ENCODE measurements around the gene GANAB.

Gene GANAB

DNA sequence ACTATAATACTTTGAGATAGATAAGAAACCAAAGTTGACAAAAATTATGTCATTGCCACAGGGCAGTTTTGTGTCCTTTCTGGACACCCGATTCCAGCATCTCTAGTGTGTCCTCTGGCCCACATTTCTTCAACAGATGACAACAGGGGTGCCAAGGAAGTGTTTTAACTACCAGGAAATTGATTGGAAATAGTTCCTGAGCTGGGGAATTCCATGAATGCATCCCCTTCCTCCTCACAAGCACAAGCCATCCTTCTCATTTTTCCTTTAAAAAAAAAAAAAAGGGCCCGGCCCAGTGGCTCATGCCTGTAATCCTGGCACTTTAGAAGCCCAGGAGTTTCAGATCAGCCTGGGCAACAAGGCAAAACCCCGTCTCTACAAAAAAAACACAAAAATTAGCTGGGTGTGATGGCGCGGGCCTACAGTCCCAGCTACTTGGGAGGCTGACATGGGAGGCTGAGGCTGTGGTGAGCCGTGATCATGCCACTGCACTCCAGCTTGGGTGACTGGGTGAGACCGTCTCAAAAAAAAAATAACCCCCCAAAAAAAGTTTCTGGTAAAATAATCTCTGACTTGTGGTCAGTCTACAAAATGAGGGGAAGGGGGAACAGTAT, 23.8 kb downstream of the GANAB start:
- no peak for ATAC-seq
- TF ChIP-seq, protein P1, sequence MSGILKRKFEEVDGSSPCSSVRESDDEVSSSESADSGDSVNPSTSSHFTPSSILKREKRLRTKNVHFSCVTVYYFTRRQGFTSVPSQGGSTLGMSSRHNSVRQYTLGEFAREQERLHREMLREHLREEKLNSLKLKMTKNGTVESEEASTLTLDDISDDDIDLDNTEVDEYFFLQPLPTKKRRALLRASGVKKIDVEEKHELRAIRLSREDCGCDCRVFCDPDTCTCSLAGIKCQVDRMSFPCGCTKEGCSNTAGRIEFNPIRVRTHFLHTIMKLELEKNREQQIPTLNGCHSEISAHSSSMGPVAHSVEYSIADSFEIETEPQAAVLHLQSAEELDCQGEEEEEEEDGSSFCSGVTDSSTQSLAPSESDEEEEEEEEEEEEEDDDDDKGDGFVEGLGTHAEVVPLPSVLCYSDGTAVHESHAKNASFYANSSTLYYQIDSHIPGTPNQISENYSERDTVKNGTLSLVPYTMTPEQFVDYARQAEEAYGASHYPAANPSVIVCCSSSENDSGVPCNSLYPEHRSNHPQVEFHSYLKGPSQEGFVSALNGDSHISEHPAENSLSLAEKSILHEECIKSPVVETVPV (CRISPR knock-in tag; IDR thresholded peaks at IDR 0.05), result no peak
- TF ChIP-seq ZNF565 (CRISPR knock-in tag; conservative IDR thresholded peaks at IDR 0.05; ENCODE audit: low read depth), result no peak

DNA sequence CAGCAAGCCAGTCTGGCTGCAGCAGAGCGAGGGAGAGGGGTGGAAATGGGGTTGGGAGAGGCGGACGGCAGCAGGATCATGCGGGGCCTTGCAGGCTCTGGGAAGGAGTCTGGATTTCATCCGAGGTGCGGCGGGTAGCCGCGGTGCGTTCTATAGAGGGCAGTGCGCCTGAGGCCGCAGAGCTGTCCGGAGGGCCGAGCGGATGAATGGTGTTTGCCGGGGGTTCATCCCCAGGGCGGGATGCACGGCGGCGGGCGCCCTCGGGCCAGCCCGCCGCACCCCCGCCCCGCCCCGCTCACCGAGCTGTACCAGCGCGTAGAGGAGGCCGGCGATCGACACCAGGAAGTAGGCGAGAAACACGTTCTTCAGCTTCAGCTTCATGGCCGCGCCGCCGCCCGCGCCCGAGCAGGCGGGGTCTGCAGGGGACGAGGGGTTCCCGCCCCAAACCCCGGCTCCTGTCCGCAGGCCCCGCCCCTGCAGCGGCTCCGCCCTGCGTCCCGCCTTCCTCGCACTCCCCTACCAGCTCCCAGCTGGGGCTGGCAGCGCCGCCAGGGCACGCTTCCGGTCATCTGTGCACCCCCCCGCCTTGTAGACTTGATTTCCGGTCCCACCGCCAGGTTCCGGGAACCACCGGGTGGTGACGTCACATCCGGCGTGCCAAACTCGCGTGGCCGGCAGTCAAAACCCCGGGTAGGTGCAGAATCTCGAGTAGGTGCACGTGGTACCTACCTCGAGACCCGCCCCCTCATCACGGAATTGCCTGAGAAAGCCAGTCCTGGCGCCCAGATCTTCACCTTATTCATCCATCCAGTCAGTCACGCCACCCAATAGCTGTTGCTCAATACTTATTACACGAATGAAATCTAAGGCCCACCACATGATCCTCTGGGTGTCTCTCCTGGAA, 24.6 kb downstream of the GANAB start, which contains the start of gene B3GAT3:
TSS of gene B3GAT3 (minus strand) at position 420 of the 904 bp plus-strand sequence. CDS start at position 381, 39 bp downstream.
- TF ChIP-seq ISL1 (CRISPR knock-in tag; IDR thresholded peaks at IDR 0.05), result no peak
- TF ChIP-seq, protein P2, sequence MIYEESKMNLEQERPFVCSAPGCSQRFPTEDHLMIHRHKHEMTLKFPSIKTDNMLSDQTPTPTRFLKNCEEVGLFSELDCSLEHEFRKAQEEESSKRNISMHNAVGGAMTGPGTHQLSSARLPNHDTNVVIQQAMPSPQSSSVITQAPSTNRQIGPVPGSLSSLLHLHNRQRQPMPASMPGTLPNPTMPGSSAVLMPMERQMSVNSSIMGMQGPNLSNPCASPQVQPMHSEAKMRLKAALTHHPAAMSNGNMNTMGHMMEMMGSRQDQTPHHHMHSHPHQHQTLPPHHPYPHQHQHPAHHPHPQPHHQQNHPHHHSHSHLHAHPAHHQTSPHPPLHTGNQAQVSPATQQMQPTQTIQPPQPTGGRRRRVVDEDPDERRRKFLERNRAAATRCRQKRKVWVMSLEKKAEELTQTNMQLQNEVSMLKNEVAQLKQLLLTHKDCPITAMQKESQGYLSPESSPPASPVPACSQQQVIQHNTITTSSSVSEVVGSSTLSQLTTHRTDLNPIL (CRISPR knock-in tag; IDR thresholded peaks at IDR 0.05; ENCODE audit: low read depth), result no peak
- TF ChIP-seq ZFP3 (CRISPR knock-in tag; IDR thresholded peaks at IDR 0.05), result peak; percentile 78
- TF ChIP-seq PPARA (CRISPR knock-in tag; IDR thresholded peaks at IDR 0.05; ENCODE audit: borderline replicate concordance), result no peak
- no peak for TF ChIP-seq ARNTL (CRISPR knock-in tag; IDR thresholded peaks at IDR 0.05; ENCODE audit: borderline replicate concordance, low read depth)
- TF ChIP-seq BACH2 (CRISPR knock-in tag; IDR thresholded peaks at IDR 0.05; ENCODE audit: borderline replicate concordance), result no peak
- TF ChIP-seq GLIS3 (CRISPR knock-in tag; IDR thresholded peaks at IDR 0.05), result 0 out of 2 replicates have a peak, but pooled peaks have one; percentile 28
- TF ChIP-seq, protein P3, sequence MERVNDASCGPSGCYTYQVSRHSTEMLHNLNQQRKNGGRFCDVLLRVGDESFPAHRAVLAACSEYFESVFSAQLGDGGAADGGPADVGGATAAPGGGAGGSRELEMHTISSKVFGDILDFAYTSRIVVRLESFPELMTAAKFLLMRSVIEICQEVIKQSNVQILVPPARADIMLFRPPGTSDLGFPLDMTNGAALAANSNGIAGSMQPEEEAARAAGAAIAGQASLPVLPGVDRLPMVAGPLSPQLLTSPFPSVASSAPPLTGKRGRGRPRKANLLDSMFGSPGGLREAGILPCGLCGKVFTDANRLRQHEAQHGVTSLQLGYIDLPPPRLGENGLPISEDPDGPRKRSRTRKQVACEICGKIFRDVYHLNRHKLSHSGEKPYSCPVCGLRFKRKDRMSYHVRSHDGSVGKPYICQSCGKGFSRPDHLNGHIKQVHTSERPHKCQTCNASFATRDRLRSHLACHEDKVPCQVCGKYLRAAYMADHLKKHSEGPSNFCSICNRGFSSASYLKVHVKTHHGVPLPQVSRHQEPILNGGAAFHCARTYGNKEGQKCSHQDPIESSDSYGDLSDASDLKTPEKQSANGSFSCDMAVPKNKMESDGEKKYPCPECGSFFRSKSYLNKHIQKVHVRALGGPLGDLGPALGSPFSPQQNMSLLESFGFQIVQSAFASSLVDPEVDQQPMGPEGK (CRISPR knock-in tag; IDR thresholded peaks at IDR 0.05; ENCODE audit: borderline replicate concordance), result no peak
- TF ChIP-seq ESRRG (CRISPR knock-in tag; IDR thresholded peaks at IDR 0.05), result no peak
- TF ChIP-seq ZFP30 (CRISPR knock-in tag; IDR thresholded peaks at IDR 0.05), result no peak
- TF ChIP-seq, protein P1 (CRISPR knock-in tag; IDR thresholded peaks at IDR 0.05), result no peak
- no peak for TF ChIP-seq OSR1 (CRISPR knock-in tag; IDR thresholded peaks at IDR 0.05)
- no peak for TF ChIP-seq TCF4 (CRISPR knock-in tag; IDR thresholded peaks at IDR 0.05; ENCODE audit: borderline replicate concordance)
- 0 out of 2 replicates have a peak, but pooled peaks have one; percentile 56 for TF ChIP-seq SNAI2 (CRISPR knock-in tag; IDR thresholded peaks at IDR 0.05)
- TF ChIP-seq, protein P4, sequence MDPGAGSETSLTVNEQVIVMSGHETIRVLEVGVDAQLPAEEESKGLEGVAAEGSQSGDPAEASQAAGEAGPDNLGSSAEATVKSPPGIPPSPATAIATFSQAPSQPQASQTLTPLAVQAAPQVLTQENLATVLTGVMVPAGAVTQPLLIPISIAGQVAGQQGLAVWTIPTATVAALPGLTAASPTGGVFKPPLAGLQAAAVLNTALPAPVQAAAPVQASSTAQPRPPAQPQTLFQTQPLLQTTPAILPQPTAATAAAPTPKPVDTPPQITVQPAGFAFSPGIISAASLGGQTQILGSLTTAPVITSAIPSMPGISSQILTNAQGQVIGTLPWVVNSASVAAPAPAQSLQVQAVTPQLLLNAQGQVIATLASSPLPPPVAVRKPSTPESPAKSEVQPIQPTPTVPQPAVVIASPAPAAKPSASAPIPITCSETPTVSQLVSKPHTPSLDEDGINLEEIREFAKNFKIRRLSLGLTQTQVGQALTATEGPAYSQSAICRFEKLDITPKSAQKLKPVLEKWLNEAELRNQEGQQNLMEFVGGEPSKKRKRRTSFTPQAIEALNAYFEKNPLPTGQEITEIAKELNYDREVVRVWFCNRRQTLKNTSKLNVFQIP (CRISPR knock-in tag; IDR thresholded peaks at IDR 0.05; ENCODE audit: borderline replicate concordance, low read depth), result peak; percentile 36; the same call in 1 of the 2 replicates
- peak; percentile 92 for TF ChIP-seq CSDC2 (CRISPR knock-in tag; IDR thresholded peaks at IDR 0.05)
- no peak for TF ChIP-seq ZNF565 (CRISPR knock-in tag; conservative IDR thresholded peaks at IDR 0.05; ENCODE audit: low read depth)
- TF ChIP-seq ZNF8 (CRISPR knock-in tag; IDR thresholded peaks at IDR 0.05), result no peak
- TF ChIP-seq TOX (CRISPR knock-in tag; IDR thresholded peaks at IDR 0.05; ENCODE audit: borderline replicate concordance), result no peak
- no peak for TF ChIP-seq ZNF70 (CRISPR knock-in tag; IDR thresholded peaks at IDR 0.05)
- TF ChIP-seq, protein P5, sequence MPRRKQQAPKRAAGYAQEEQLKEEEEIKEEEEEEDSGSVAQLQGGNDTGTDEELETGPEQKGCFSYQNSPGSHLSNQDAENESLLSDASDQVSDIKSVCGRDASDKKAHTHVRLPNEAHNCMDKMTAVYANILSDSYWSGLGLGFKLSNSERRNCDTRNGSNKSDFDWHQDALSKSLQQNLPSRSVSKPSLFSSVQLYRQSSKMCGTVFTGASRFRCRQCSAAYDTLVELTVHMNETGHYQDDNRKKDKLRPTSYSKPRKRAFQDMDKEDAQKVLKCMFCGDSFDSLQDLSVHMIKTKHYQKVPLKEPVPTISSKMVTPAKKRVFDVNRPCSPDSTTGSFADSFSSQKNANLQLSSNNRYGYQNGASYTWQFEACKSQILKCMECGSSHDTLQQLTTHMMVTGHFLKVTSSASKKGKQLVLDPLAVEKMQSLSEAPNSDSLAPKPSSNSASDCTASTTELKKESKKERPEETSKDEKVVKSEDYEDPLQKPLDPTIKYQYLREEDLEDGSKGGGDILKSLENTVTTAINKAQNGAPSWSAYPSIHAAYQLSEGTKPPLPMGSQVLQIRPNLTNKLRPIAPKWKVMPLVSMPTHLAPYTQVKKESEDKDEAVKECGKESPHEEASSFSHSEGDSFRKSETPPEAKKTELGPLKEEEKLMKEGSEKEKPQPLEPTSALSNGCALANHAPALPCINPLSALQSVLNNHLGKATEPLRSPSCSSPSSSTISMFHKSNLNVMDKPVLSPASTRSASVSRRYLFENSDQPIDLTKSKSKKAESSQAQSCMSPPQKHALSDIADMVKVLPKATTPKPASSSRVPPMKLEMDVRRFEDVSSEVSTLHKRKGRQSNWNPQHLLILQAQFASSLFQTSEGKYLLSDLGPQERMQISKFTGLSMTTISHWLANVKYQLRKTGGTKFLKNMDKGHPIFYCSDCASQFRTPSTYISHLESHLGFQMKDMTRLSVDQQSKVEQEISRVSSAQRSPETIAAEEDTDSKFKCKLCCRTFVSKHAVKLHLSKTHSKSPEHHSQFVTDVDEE (CRISPR knock-in tag; IDR thresholded peaks at IDR 0.05), result peak; percentile 51; the same call in 1 of the 2 replicates
- peak; percentile 96 for ATAC-seq
